ENCODE results near the gene MAPK14.

DNA sequence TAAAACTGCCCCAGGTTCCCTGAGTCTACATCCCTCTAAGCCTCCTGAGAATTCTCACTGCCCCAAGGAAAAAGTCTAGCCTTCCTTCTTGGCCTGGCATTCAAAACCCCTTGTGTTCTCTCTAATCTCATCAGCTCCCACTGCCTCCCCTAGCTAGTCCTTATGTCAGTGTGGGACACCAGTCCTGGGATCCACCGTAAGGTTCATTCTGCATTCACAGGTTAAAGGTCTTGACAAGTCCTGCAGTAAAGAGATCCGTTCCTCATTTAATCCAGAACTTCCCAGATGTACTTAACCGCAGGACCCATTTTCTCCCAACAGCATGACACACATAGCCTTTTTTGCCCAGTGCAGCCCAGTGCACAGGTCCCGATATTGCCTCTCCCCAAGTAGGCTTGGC, 114.4 kb downstream of the MAPK14 start:
- TF ChIP-seq, protein P1, sequence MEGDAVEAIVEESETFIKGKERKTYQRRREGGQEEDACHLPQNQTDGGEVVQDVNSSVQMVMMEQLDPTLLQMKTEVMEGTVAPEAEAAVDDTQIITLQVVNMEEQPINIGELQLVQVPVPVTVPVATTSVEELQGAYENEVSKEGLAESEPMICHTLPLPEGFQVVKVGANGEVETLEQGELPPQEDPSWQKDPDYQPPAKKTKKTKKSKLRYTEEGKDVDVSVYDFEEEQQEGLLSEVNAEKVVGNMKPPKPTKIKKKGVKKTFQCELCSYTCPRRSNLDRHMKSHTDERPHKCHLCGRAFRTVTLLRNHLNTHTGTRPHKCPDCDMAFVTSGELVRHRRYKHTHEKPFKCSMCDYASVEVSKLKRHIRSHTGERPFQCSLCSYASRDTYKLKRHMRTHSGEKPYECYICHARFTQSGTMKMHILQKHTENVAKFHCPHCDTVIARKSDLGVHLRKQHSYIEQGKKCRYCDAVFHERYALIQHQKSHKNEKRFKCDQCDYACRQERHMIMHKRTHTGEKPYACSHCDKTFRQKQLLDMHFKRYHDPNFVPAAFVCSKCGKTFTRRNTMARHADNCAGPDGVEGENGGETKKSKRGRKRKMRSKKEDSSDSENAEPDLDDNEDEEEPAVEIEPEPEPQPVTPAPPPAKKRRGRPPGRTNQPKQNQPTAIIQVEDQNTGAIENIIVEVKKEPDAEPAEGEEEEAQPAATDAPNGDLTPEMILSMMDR (IDR thresholded peaks at IDR 0.05): no peak
- no peak for TF ChIP-seq EZH2 (IDR thresholded peaks at IDR 0.05)

Data from neural progenitor cell (in vitro differentiated cells).